Smooth muscle cell (in vitro differentiated cells): Measurements from ENCODE around the gene MN1. TPM values are rescaled to one million over a fixed set of nuclear protein-coding genes. Genes with fewer than 3 reads are reported as not detected.

ENCODE experiments used
- DNase-seq: peaks from one replicate; lab custom pipeline; 2025; ENCODE audit not compliant: unreplicated experiment; lab: John Stamatoyannopoulos, UW
- H2AFZ ChIP-seq: fragments of 200-600 bp; sonication (generic); 2 replicates; pipeline ENCODE4 v1.6.0; 2016; ENCODE audit warnings: antibody characterized with exemption, low read depth, mild to moderate bottlenecking
- H3F3A ChIP-seq: fragments of 200-600 bp; sonication (generic); 2 replicates; pipeline ENCODE4 v1.6.0; 2017; ENCODE audit warnings: antibody characterized with exemption, low read depth
- H3K27ac ChIP-seq: fragments of 200-600 bp; sonication (generic); 2 replicates; pipeline ENCODE4 v1.5.1; 2016; ENCODE audit warnings: low read depth, mild to moderate bottlenecking
- H3K27me3 ChIP-seq: fragments of 200-600 bp; sonication (generic); 2 replicates; pipeline ENCODE4 v1.6.1; 2016; ENCODE audit warnings: low read depth, mild to moderate bottlenecking
- H3K36me3 ChIP-seq: fragments of 200-600 bp; sonication (generic); 2 replicates; pipeline ENCODE4 v1.5.1; 2016; ENCODE audit warnings: low read depth
- H3K4me1 ChIP-seq: fragments of 200-600 bp; sonication (generic); 2 replicates; pipeline ENCODE4 v1.5.1; 2016; ENCODE audit warnings: low read depth
- H3K4me2 ChIP-seq: fragments of 200-600 bp; sonication (generic); 2 replicates; pipeline ENCODE4 v1.6.0; 2016; ENCODE audit warnings: mild to moderate bottlenecking
- H3K4me3 ChIP-seq: fragments of 200-600 bp; sonication (generic); 2 replicates; pipeline ENCODE4 v1.5.1; 2016; ENCODE audit warnings: mild to moderate bottlenecking
- H3K79me2 ChIP-seq: fragments of 200-600 bp; sonication (generic); 2 replicates; pipeline ENCODE4 v1.6.0; 2016; ENCODE audit warnings: low read depth, mild to moderate bottlenecking
- H3K9ac ChIP-seq: fragments of 200-600 bp; sonication (generic); 2 replicates; pipeline ENCODE4 v1.6.0; 2016; ENCODE audit warnings: low read depth
- H3K9me3 ChIP-seq: fragments of 200-600 bp; sonication (generic); replicated peaks from 2 replicates; pipeline ENCODE4 v1.5.1; 2016; ENCODE audit warnings: low read depth
- H4K20me1 ChIP-seq: fragments of 200-600 bp; sonication (generic); 2 replicates; pipeline ENCODE4 v1.6.0; 2016; ENCODE audit warnings: low read depth
- WGBS: methylation state at CpG from one replicate; pipeline ENCODE4 v1.1.7; 2016; ENCODE audit warnings: low lambda C conversion rate; 5-methylcytosine and 5-hydroxymethylcytosine counted together
- polyA plus RNA-seq: library from polyadenylated mRNA; unstranded; fragments of >200 nt; fragmentation: Nextera tagmentation; extraction: Ambion mirVana; gene quantifications from 2 replicates; pipeline ENCODE4 v1.2.1, GENCODE V29; 2016
- total RNA-seq: library from RNA; depleted of rRNA; stranded (reverse); fragments of >200 nt; gene quantifications from 2 replicates; pipeline ENCODE4 v1.2.3, GENCODE V29; 2014
- TF ChIP-seq, protein P1 (sequence below): fragments of 200-600 bp; sonication (generic); IDR thresholded peaks from 2 replicates; pipeline ENCODE4 v1.5.1; 2017; ENCODE audit warnings: borderline replicate concordance, mild to moderate bottlenecking, antibody characterized with exemption; ENCODE audit not compliant: insufficient read depth, poor library complexity, severe bottlenecking

Gene MN1
- total and polyA plus RNA-seq, 2 experiments from 2014 or later: 0.98 to 3.3 TPM

GRCh38 chr22:27844256-27844655, 42.7 kb upstream of the MN1 start:
- no peaks in the 10 kb centered on the region for H3K9me3 ChIP-seq
- no peak for DNase-seq
- H3K4me3 ChIP-seq: no peak overlapping the region
- no peaks in the 10 kb centered on the region for H3K27me3 ChIP-seq
- no peak overlapping the region for H3K4me2 ChIP-seq
- H3K27ac ChIP-seq: no peak overlapping the region
- WGBS: 89% methylated on average over 6 of the region's 6 CpGs
- TF ChIP-seq, protein P1, sequence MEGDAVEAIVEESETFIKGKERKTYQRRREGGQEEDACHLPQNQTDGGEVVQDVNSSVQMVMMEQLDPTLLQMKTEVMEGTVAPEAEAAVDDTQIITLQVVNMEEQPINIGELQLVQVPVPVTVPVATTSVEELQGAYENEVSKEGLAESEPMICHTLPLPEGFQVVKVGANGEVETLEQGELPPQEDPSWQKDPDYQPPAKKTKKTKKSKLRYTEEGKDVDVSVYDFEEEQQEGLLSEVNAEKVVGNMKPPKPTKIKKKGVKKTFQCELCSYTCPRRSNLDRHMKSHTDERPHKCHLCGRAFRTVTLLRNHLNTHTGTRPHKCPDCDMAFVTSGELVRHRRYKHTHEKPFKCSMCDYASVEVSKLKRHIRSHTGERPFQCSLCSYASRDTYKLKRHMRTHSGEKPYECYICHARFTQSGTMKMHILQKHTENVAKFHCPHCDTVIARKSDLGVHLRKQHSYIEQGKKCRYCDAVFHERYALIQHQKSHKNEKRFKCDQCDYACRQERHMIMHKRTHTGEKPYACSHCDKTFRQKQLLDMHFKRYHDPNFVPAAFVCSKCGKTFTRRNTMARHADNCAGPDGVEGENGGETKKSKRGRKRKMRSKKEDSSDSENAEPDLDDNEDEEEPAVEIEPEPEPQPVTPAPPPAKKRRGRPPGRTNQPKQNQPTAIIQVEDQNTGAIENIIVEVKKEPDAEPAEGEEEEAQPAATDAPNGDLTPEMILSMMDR: no peak
- no peaks in the 10 kb centered on the region for H4K20me1 ChIP-seq
- no peaks in the 10 kb centered on the region for H3K4me1 ChIP-seq
- no peak overlapping the region for H2AFZ ChIP-seq
- no peaks in the 10 kb centered on the region for H3K36me3 ChIP-seq
- H3K79me2 ChIP-seq: no peaks in the 10 kb centered on the region
- H3K9ac ChIP-seq: no peak overlapping the region
- no peaks in the 10 kb centered on the region for H3F3A ChIP-seq

DNA sequence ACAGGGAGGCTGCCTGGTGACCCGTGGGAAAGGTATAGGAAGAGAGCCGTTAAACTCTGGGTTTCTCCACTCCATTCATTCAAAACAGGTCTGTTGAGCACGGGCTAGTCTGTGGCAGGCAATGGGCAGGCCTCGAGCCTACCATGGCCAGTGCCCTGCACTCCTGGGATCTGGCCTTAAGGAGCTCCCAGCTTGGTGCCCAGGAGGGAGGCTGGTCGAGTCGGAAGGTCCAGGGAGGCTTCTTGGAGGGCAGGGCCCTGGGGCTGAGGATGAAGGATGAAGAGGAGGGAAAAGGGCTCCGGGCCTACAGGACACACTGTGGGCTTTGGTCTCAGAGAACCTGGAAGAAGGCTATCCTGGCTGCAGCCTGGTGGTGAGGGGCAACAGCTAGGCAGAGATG, 41.9 kb upstream of the MN1 start:
- Histone ChIP-seq H2AFZ (no peak overlapping the region), H3K79me2 (no peaks in the 10 kb centered on the region), H4K20me1 (no peaks in the 10 kb centered on the region), H3K4me1 (no peaks in the 10 kb centered on the region), H3K36me3 (no peaks in the 10 kb centered on the region), H3K27me3 (no peaks in the 10 kb centered on the region), H3K9ac (no peak overlapping the region), H3K9me3 (no peaks in the 10 kb centered on the region), H3K4me3 (no peak overlapping the region), H3K27ac (no peak overlapping the region), H3K4me2 (no peak overlapping the region), H3F3A (no peaks in the 10 kb centered on the region)
- TF ChIP-seq, protein P1: no peak
- DNase-seq: no peak
- WGBS: 85% methylated on average over 7 of the region's 7 CpGs

GRCh38 chr22:27842669-27843431, 41.3 kb upstream of the MN1 start:
- DNase-seq: no peak
- no peaks in the 10 kb centered on the region for H3F3A ChIP-seq

More at GRCh38 chr22:27842669-27843431, 41.3 kb upstream of the MN1 start:
- Histone ChIP-seq H3K4me2 (no peak overlapping the region), H2AFZ (no peak overlapping the region), H3K9ac (no peak overlapping the region), H3K4me3 (no peak overlapping the region), H3K27me3 (no peaks in the 10 kb centered on the region), H4K20me1 (no peaks in the 10 kb centered on the region), H3K36me3 (no peaks in the 10 kb centered on the region), H3K27ac (no peak overlapping the region), H3K9me3 (no peaks in the 10 kb centered on the region), H3K4me1 (no peaks in the 10 kb centered on the region), H3K79me2 (no peaks in the 10 kb centered on the region)
- TF ChIP-seq, protein P1: no peak
- 81% methylated on average over 15 of the region's 15 CpGs for WGBS
